GM18511 (cell line): ENCODE results near the gene SCARB1.
A peak's percentile ranks its signal among the peaks of the same experiment; 100 is the strongest.
"Not testable (repeated sequence)": the region's sequence is repeated elsewhere in the genome, so short reads cannot be mapped to it uniquely, and the experiment has no call there.

Experiments
- ATAC-seq: cut with Tn5 transposase; IDR thresholded peaks from one replicate; pipeline ENCODE4 v1.9.1; 2021; ENCODE audit warnings: mild to moderate bottlenecking, moderate library complexity; ENCODE audit not compliant: unreplicated experiment

Gene SCARB1, protein sequence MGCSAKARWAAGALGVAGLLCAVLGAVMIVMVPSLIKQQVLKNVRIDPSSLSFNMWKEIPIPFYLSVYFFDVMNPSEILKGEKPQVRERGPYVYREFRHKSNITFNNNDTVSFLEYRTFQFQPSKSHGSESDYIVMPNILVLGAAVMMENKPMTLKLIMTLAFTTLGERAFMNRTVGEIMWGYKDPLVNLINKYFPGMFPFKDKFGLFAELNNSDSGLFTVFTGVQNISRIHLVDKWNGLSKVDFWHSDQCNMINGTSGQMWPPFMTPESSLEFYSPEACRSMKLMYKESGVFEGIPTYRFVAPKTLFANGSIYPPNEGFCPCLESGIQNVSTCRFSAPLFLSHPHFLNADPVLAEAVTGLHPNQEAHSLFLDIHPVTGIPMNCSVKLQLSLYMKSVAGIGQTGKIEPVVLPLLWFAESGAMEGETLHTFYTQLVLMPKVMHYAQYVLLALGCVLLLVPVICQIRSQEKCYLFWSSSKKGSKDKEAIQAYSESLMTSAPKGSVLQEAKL

DNA sequence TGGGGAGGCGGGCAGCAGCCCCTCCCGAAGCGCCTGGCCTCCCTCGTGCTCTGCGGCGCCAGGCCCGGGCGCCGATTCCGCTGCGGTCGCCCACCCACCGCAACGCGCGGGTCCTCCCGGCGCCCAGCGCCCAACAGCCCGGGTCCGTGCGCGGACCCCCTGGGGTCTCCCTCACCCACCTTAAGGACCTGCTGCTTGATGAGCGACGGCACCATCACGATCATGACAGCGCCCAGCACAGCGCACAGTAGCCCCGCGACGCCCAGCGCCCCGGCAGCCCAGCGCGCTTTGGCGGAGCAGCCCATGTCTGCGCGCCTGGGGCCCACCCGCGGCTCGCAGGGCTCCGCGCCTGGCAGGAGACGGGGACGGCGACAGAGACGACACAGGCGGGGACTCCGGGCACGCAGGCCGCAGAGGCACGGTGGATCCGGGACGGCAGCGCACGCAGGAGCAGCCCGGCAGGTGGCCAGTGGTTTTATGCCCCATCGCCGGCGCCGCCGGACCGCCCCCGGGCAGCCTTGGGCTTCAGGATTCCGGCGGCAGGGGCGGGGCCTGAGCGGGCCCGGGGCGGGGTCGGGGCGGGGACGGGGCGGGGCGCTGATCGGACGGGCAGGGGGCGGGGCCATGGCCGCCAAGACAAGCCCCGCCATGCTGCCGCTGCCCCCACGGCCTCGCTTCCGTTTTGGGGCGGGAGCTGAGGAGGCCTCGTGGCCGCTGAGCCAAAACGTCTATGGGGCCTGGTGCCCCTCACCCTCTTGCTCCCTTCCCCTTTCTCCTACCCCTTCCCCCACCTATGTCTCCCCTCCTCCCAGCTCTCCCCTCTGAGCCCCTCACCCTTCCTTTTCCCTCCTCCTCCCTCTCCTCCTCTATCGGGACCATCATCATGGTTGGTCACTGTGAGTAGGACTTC, at the start of gene SCARB1:
TSS of gene SCARB1 (minus strand) at position 449 of the 910 bp plus-strand sequence. CDS start at position 305, 144 bp downstream.
- peak; percentile 80 for ATAC-seq

DNA sequence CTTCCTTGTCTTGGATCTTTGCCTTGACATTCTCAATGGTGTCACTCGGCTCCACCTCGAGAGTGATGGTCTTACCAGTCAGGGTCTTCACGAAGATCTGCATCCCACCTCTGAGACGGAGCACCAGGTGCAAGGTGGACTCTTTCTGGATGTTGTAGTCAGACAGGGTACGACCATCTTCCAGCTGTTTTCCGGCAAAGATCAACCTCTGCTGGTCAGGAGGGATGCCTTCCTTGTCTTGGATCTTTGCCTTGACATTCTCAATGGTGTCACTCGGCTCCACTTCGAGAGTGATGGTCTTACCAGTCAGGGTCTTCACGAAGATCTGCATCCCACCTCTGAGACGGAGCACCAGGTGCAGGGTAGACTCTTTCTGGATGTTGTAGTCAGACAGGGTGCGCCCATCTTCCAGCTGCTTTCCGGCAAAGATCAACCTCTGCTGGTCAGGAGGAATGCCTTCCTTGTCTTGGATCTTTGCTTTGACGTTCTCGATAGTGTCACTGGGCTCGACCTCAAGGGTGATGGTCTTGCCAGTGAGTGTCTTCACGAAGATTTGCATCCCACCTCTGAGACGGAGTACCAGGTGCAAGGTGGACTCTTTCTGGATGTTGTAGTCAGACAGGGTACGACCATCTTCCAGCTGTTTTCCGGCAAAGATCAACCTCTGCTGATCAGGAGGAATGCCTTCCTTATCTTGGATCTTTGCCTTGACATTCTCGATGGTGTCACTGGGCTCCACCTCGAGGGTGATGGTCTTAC, 49.0 kb upstream of the SCARB1 start:
- not testable (repeated sequence) for ATAC-seq

DNA sequence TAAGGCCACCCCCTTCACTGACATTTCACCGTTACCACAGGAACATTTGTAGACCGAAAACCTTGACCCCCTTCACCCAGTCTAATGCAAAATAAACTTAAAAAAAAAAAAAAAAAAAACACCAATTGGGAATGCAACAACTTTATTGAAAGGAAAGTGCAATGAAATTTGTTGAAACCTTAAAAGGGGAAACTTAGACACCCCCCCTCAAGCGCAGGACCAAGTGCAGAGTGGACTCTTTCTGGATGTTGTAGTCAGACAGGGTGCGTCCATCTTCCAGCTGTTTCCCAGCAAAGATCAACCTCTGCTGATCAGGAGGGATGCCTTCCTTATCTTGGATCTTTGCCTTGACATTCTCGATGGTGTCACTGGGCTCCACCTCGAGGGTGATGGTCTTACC, 47.9 kb upstream of the SCARB1 start:
- ATAC-seq = not testable (repeated sequence)

DNA sequence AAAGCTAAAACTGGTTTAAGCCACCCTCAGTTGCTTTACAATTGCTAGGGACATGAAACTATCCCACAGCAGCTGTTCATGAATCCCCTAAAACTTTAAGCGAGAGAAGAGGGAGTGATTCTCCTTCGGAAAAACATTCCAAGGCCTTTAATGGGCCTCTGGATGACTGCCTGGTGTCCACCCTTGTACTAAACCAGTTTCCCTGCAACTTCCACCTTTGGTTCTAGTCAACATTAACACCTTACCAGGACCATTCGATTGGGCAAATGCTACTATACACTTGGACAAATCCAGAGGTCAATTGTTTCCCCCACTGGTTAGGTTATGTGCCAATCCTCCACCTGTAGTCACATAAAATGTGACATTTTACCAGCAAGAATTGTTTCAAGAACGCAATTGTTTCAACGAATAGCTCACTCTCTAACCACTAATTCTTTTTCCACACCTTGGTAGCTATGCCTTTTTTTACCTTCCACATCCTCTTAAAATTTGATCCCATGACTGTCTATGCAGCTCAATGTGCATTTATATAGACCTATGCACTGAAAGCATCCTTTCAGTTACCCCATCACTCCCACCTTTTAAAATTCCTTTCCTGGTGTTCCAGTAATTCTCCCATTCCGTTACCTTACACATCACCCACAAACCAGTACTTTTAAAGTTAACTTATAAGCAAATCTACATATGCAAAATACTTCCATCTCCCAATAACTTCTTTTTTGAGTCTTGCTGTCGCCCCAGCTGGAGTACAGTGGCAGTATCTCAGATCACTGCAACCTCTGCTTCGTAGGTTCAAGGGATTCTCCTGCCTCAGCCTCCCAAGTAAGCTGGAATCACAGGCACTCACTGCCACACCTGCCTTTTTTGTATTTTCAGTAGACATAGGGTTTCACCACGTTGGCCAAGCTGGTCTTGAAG, 47.2 kb upstream of the SCARB1 start:
- no peak for ATAC-seq

DNA sequence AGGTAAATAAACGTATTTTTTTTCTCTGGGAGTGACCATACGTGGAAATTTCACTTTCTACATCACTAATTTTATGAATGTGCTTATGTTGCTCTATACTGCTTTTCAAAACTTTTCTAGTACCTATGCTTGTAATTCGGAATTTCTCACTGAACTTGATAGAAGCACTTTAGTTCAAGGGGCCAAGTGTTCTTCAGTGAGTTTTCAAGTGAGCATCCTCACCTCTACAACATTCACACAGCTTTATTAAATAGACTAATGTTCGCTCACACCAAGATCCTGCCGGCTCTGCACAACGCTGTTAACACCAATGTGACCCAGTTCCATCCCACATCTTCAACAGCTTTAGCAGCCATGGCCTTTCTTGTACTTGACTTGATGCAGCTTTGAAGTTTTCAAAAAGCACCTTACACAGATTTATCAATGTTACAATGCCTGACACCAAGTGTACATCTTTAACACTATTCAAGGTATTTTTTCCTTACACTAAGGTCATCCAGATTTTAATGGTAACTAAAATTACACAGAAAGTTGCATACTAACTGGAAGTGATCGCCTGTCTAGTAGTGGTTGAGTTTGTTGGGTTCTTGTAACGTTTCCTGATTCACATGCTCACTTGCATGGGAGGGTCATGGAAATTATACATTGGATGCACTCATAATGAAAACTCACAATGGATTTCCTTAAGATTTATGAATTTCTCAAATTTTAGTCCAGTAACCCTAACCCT, 46.3 kb upstream of the SCARB1 start:
- no peak for ATAC-seq

DNA sequence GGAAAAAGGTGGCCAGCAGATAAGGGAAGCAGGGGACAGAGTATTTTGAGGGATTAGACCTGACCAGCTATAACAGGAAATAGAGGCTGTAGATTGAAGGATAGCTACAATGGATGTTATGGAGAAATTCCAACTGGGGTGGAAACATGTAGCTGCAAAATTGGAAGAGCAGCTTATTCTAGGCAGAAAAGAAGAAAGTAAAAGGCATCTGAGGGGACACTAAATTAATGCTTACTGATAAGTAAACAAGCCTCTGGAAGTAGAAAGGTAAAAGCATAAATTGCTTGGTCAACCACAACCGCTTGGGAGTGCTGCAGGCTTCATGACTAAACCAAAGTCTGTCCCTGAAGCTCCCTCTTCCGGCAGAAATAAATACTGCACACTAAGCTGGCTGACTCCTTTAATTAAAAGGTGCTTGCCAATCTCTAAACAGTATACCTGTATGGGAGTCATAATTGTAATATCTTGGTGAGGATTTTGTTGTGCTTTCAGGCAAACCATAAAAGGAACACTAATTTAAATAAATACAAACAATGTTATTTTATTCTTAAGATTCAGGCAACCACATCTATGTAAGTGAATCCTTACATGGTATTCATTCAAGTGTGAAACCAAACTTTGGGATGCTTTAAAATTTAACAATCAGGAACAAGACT, 43.1 kb upstream of the SCARB1 start:
- ATAC-seq = peak; percentile 70

DNA sequence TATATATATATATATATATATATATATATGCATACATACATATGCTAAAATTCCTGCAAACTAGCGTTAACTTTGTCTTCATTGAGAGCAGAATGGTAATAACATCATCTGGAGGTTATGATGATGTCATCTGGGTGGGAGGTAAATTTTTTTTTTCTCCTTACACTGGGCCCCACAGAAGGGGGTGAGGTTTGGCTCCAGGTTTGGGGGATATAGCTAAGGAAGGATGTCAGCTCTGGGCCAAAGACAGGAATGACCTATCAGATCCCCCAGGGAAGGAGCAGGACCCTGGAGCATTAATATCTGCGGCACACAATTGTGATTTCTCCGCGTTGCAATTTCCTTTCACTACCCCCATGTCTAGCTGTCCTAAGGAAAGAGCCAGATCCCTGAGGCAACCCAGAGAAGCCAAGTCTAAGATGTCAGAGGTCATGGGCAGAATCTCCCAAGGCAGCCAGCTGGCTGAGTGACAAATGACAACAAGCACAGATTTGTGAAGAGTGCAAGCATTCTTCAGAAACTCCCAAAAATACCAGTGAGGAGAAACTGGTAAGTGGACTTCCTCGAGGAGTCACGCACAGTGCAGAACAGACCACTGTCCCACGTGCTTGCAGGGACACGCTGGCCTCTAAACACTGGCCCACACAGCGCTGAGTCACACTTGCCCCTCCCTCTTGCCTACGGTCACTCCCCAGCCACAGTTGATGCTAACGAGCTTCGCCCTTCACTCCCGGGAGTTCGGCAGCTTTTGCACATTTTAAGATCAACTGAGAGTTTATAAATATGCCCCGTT, 40.8 kb upstream of the SCARB1 start:
- ATAC-seq = no peak

DNA sequence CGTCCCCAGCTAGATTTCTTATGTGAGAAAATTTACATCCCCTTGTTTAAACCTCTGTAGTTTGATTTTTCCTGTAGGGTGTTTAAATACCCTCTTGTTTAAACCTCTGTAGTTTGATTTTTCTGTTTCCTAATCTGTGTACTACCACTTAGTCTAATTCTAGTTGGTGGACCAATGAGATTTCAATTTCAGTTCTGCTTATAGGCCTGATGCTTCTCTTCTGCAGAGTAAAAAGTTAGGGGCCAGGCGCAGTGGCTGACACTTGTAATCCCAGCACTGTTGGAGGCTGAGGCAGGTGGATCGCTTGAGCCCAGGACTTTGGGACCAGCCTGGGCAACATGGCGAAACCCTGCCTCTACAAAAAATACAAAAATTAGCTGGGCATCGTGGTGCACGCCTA, 39.3 kb upstream of the SCARB1 start:
- peak; percentile 37 for ATAC-seq

DNA sequence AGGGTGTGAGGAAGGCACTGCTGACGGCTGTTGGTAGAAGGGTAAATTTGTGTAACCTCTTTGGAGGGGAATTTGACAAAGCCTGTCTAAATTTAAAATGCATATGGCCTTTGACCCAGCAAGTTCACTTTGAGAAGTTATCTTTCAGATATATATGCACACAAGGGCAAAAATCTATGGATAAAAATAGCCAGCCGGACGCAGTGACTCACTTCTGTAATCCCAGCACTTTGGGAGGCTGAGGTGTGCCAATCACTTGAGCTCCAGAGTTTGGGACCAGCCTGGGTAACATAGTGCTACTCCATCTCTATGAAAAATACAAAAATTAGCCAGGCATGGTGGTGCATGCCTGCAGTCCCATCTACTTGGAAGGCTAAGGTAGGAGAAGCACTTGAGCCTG, 37.3 kb upstream of the SCARB1 start:
- no peak for ATAC-seq

DNA sequence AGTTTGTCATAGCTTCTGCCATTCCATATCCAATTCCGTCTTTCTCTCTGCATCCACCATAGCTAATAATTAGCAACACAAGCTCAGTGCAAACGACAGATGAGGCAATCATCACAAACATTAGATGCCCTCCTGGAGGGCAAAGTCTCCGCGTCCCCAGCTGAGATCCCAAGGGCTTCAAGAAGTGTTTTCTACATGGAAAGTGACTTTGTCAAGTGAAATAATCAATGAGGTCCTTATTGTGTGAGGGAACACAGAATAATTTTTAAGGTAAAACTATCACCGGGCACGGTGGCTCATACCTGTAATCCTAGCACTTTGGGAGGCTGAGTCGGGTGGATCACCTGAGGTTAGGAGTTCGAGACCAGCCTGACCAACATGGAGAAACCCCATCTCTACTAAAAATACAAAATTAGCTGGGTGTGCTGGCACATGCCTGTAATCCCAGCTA, 36.7 kb upstream of the SCARB1 start:
- ATAC-seq = not testable (repeated sequence)

DNA sequence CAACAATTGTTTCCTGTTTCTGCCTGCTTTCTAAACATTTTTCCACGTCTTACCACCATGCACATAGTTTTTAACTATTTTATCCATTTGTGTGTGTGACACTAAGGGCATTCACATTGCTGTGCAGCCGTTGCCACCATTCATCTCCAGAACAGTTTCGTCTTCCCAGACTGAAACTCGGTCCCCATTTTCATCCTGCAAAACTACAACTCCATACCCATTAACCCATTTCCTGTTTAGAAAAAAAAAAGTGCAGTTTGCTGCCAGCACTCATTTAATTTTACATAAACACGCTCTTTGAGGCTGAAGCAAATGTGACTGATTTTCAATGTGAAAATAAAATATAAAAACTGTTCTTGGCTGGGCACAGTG, 35.2 kb upstream of the SCARB1 start:
- ATAC-seq = no peak

DNA sequence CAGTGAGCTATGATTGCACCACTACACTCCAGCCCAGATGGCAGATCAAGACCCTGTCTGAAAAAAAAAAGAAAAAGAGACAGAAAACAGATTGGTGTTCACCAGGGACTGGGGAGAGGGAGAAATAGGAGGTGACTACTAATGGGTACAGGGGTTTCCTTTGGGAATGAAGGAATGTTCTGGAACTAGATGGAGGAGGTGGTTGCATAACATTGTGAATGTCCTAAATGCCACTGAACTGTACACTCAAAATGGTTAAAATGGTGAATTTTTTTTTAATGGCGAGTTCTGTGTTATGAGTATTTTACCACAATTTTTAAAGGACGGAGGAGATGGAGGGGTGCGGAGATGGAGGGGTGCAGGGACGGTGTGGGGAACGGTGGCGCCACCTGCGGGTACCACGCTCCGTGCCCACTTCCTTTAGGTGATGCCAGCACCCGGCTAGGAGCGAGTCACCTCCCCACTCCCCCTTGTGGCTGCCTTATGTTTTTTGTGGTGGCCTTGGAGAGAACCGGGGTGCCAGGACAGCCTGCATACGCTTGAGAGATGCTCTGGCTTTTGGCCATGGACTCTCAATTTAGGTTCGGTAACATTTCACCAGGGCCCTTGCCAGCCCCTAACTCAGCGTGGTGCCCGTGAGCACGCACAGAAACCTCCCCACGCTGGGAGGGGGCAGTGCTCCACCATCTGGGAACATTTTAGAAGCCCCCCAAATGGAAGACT, 34.7 kb upstream of the SCARB1 start:
- peak; percentile 54 for ATAC-seq

DNA sequence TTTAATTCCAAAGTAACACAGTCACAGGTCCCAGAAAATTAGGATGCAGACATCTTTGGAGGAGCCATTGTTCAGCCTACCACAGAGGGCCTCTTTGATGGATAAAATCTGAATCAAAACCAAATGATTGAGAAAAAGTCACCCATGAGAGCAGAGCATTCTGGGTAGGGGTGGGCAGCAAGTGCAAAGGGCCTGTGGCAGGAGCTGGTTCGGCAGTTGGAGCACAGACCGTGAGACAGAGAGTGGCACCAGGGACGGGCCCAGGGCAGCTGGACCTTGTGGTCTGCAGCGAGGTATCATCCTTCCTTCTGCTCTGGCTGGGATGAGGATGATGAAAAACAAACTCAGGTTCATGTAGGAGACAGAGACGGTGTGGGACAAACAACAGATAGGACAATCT, 32.8 kb upstream of the SCARB1 start:
- ATAC-seq = no peak

DNA sequence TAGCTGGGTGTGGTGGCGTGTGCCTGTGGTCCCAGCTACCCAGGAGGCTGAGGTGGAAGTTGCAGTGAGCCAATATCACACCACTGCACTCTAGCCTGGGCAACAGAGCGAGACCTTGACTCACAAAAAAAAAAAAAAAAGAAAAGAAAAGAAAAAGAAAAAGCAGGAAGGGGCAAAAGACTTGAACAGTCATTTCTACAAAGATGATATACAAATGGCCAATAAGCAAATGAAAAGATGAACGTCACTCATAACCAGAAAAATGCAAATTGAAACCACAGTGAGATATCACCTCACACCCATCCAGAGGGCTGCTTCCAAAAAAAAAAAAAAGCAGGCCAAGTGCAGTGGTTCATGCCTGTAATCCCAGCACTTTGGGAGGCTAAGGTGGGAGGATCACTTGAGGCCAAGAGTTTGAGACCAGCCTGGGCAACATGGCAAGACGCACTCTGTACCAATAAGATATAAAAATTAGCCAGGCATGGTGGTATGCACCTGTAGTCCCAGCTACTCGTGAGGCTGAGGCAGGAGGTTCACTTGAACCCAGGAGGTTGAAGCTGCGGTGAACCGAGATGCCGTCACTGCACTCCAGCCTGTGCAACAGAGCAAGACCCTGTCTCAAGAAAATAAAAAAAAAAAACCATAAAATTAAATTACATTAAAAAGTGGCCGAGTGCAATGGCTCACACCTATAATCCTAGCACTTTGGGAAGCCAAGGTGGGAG, 30.3 kb upstream of the SCARB1 start:
- peak; percentile 75 for ATAC-seq

DNA sequence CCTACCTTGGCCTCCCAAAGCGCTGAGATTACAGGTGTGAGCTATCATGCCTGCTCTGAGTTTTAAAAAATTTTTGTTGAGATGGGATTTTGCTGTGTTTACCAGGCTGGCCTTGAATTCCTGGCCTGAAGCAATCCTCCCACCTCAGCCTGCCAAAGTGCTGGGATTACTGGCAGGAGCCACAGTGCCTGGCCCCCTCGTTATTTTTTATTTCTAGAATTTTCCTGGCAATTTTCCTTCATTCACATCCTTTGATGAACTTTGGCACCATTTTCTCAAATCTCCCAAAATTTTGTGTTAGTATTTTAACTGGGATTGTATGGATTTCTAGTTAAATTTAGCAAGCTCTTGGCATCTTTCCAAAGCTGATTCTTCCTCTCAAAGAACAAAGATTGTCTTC, 24.6 kb upstream of the SCARB1 start:
- ATAC-seq = no peak

DNA sequence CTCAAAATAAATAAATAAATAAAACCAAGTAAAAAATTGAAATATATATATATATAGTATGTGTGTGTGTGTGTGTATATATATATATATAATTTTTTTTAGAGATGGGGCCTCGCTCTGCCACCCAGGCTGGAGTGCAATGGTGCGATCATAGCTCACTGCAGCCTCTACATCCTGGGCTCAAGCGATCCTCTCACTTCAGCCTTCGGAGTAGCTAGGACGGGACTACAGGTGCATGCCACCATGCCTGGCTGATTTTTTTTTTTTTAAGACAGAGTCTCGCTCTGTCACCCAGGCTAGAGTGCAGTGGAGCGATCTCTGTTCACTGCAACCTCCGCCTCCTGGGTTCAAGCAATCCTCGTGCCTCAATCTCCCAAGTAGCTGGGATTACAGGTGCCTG, 24.1 kb upstream of the SCARB1 start:
- not testable (repeated sequence) for ATAC-seq
